B cell (primary cell): ENCODE results near the gene HCN4. TPM values are rescaled to one million over a fixed set of nuclear protein-coding genes. Genes with fewer than 3 reads are reported as not detected.

Experiments
- ATAC-seq: fragments of 200-7000 bp; cut with Tn5 transposase; one replicate; pipeline ENCODE4 v1.10.0; 2021; ENCODE audit warnings: low read depth, mild to moderate bottlenecking, moderate number of reproducible peaks, moderate library complexity
- CTCF ChIA-PET: fragments of 350-600 bp; sonication (Branson Sonifier 250); formaldehyde crosslinking; loops from one replicate; lab custom pipeline; 2021; ENCODE audit warnings: antibody characterized with exemption, inconsistent platforms; lab: Charles Lee
- POLR2A ChIA-PET: fragments of 350-600 bp; sonication (Branson Sonifier 250); formaldehyde crosslinking; loops from one replicate; lab custom pipeline; 2021; ENCODE audit warnings: antibody characterized with exemption; lab: Charles Lee
- DNase-seq: peaks from one replicate; pipeline ENCODE4 v3.0.0; 2013
- H2AFZ ChIP-seq: 2 replicates; pipeline ENCODE4 v1.6.1; 2012; ENCODE audit warnings: mild to moderate bottlenecking, low read depth, low read length; ENCODE audit not compliant: insufficient read depth, poor library complexity, severe bottlenecking
- H3K27ac ChIP-seq, 2 donors: 1 replicate in 1 of 2; 2 replicates in 1 of 2; pipeline ENCODE4 v1.5.1; 2012 to 2013; ENCODE audit warnings: low read length in 2 of 2, mild to moderate bottlenecking in 2 of 2, moderate library complexity in 1 of 2
- H3K27me3 ChIP-seq, 4 experiments: fragments of 200-600 bp in 1 of 4; sonication (generic) in 1 of 4; replicated peaks in 1 of 4; 1 replicate in 2 of 4; 2 replicates in 2 of 4; pipeline versions ENCODE4 v1.6.1 to v1.7.0; 2013 to 2016; ENCODE audit warnings: low read length in 3 of 4, mild to moderate bottlenecking in 2 of 4, mixed read lengths in 1 of 4, moderate library complexity in 1 of 4; ENCODE audit not compliant: insufficient read depth in 4 of 4, control insufficient read depth in 3 of 4; ENCODE audit errors: control extremely low read depth in 1 of 4
- H3K36me3 ChIP-seq, 2 experiments: replicated peaks in 1 of 2; 1 replicate in 1 of 2; 2 replicates in 1 of 2; pipeline versions ENCODE4 v1.6.1 to v1.7.1; 2013; ENCODE audit warnings: low read length in 1 of 2; ENCODE audit not compliant: insufficient read depth in 2 of 2, control insufficient read depth in 1 of 2; ENCODE audit errors: control extremely low read depth in 1 of 2, extremely low read depth in 1 of 2
- H3K4me1 ChIP-seq, 2 donors: fragments of 200-600 bp in 1 of 2; sonication (generic) in 1 of 2; 1 replicate in 1 of 2; 2 replicates in 1 of 2; pipeline versions ENCODE4 v1.5.1 to v1.6.1; 2013 to 2017; ENCODE audit warnings: low read length in 2 of 2; ENCODE audit not compliant: control insufficient read depth in 2 of 2, insufficient read depth in 2 of 2
- H3K4me2 ChIP-seq: replicated peaks from 2 replicates; pipeline ENCODE3; 2012; ENCODE audit warnings: mild to moderate bottlenecking, low read depth, low read length; ENCODE audit not compliant: poor library complexity, severe bottlenecking
- H3K4me3 ChIP-seq, 5 experiments: fragments of 200-600 bp in 1 of 5; sonication (generic) in 1 of 5; 1 replicate in 3 of 5; 2 replicates in 2 of 5; pipeline versions ENCODE4 v1.5.1 to v1.7.0; 2011 to 2016; ENCODE audit warnings: low read length in 4 of 5, mild to moderate bottlenecking in 4 of 5, low read depth in 2 of 5, control low read depth in 1 of 5, moderate library complexity in 1 of 5; ENCODE audit not compliant: insufficient read depth in 1 of 5; ENCODE audit errors: control extremely low read depth in 1 of 5, extremely low read depth in 1 of 5
- H3K79me2 ChIP-seq: fragments of 200-600 bp; sonication (generic); one replicate; pipeline ENCODE4 v1.6.0; 2016; ENCODE audit warnings: low read length; ENCODE audit not compliant: control insufficient read depth, insufficient read depth
- H3K9ac ChIP-seq: fragments of 200-600 bp; sonication (generic); 2 replicates; pipeline ENCODE4 v1.6.1; 2017; ENCODE audit warnings: mild to moderate bottlenecking, low read length, moderate library complexity
- H3K9me3 ChIP-seq, 3 donors: one replicate each; pipeline versions ENCODE4 v1.6.1 to v1.7.1; 2013; ENCODE audit warnings: low read length in 2 of 3; ENCODE audit not compliant: control insufficient read depth in 2 of 3, insufficient read depth in 1 of 3; ENCODE audit errors: control extremely low read depth in 1 of 3
- H4K20me1 ChIP-seq: 2 replicates; pipeline ENCODE4 v1.6.0; 2012; ENCODE audit warnings: mild to moderate bottlenecking, low read length; ENCODE audit not compliant: insufficient read depth, control insufficient read depth, poor library complexity, severe bottlenecking
- H3K27ac Mint-ChIP-seq: one replicate; pipeline ENCODE4 v1.8.0; 2021; ENCODE audit warnings: mixed read lengths
- H3K27me3 Mint-ChIP-seq: one replicate; pipeline ENCODE4 v1.8.0; 2021; ENCODE audit warnings: mixed read lengths
- H3K4me1 Mint-ChIP-seq: one replicate; pipeline ENCODE4 v1.8.0; 2021; ENCODE audit warnings: mixed read lengths
- H3K4me3 Mint-ChIP-seq: one replicate; pipeline ENCODE4 v1.8.0; 2021; ENCODE audit warnings: mixed read lengths
- H3K9me3 Mint-ChIP-seq: one replicate; pipeline ENCODE4 v1.8.0; 2022; ENCODE audit warnings: mixed read lengths; ENCODE audit not compliant: insufficient read depth
- CTCF ChIP-seq: fragments of 200-600 bp; IDR thresholded peaks from one replicate; pipeline ENCODE4 v1.8.0; 2022; ENCODE audit warnings: antibody characterized with exemption, mild to moderate bottlenecking
- EZH2 ChIP-seq: IDR thresholded peaks from 2 replicates; pipeline ENCODE4 v1.6.1; 2012; ENCODE audit warnings: borderline replicate concordance, low read depth, mild to moderate bottlenecking, moderate library complexity, low read length; ENCODE audit not compliant: insufficient read depth, poor library complexity, severe bottlenecking
- WGBS: methylation state at CpG from one replicate; pipeline ENCODE4 v1.1.5; 2013; ENCODE audit warnings: missing lambda C conversion rate; ENCODE audit not compliant: insufficient coverage; 5-methylcytosine and 5-hydroxymethylcytosine counted together
- intact Hi-C: fragments of 100-400 bp; cut with micrococcal nuclease; formaldehyde crosslinking; loops from one replicate; pipeline ENCODE4 v1.10.0; 2022
- polyA plus RNA-seq: library from polyadenylated mRNA; depleted of rRNA; stranded (reverse); fragments of >200 nt; gene quantifications from 2 replicates; pipeline ENCODE4 v1.2.3, GENCODE V29; 2012
- total RNA-seq, 2 donors: library from RNA; stranded (reverse); fragments of 120-200 nt in 1 of 2; gene quantifications; 1 replicate in 1 of 2; 2 replicates in 1 of 2; pipeline versions ENCODE4 v1.2.3 to v1.2.4, GENCODE V29; 2013 to 2022

HCN4 gene
- total and polyA plus RNA-seq, 2 donors (not counting 1 experiment from before 2014, with no cell fraction given), result not detected

- intact Hi-C loops, result no loop called here
- Histone ChIP-seq H3K4me1 (no peaks in the 10 kb centered on the region), H3K27ac (no peak overlapping the region), H2AFZ (no peak overlapping the region), H3K9ac (no peak overlapping the region), H3K79me2 (no peaks in the 10 kb centered on the region), H3K36me3 (no peaks in the 10 kb centered on the region), H3K4me2 (no peak overlapping the region), H3K27me3 (peaks cover 0 to 9% (median 5%) of the 10 kb centered on the region in 4 experiments), H4K20me1 (no peaks in the 10 kb centered on the region), H3K9me3 (peaks cover 0 to 21% (median 0%) of the 10 kb centered on the region in 3 donors), H3K4me3 (no peak overlapping the region)
- ChIA-PET CTCF (no interaction called here), POLR2A (no interaction called here)
- Mint-ChIP-seq H3K4me1 (no peaks in the 10 kb centered on the region), H3K27me3 (peaks cover 38% of the 10 kb centered on the region), H3K27ac (no peak overlapping the region), H3K4me3 (no peak overlapping the region), H3K9me3 (no peaks in the 10 kb centered on the region)
- ATAC-seq (no peak), DNase-seq (no peak)
- 53% methylated on average over 4 of the region's 5 CpGs for WGBS
- TF ChIP-seq EZH2 (no peak), CTCF (no peak)
Measured at GRCh38 chr15:73375012-73375411, 6.3 kb upstream of the HCN4 start.

- Histone ChIP-seq H3K36me3 (no peaks in the 10 kb centered on the region), H3K27me3 (peaks cover 0 to 11% (median 5%) of the 10 kb centered on the region in 4 experiments), H3K9me3 (peaks cover 0 to 19% (median 0%) of the 10 kb centered on the region in 3 donors), H3K79me2 (no peaks in the 10 kb centered on the region), H3K4me1 (no peaks in the 10 kb centered on the region), H3K27ac (no peak overlapping the region), H3K9ac (no peak overlapping the region), H2AFZ (no peak overlapping the region), H3K4me3 (no peak overlapping the region), H3K4me2 (no peak overlapping the region), H4K20me1 (no peaks in the 10 kb centered on the region)
- Mint-ChIP-seq H3K4me3 (no peak overlapping the region), H3K27me3 (peaks cover 38% of the 10 kb centered on the region), H3K27ac (no peak overlapping the region), H3K9me3 (no peaks in the 10 kb centered on the region), H3K4me1 (no peaks in the 10 kb centered on the region)
- WGBS, result 56% methylated on average over 6 of the region's 6 CpGs
- POLR2A ChIA-PET, result no interaction called here
- no peak for ATAC-seq
- intact Hi-C loops, result no loop called here
- DNase-seq, result no peak
- CTCF ChIA-PET, result no interaction called here
- TF ChIP-seq EZH2, result no peak
- no peak for TF ChIP-seq CTCF
Measured at GRCh38 chr15:73374604-73375003, 5.8 kb upstream of the HCN4 start.
